HCT116 (cell line): ENCODE data around the gene MYEF2.

Source experiments
- ATF3 ChIP-seq: IDR thresholded peaks from 2 replicates; pipeline ENCODE4 v1.6.1; 2012
- CEBPB ChIP-seq: IDR thresholded peaks from 2 replicates; pipeline ENCODE4 v1.6.1; 2012; ENCODE audit warnings: low read depth
- EZH2 ChIP-seq: fragments of 200-600 bp; sonication (generic); IDR thresholded peaks from 2 replicates; pipeline ENCODE4 v1.6.1; 2017; ENCODE audit warnings: antibody characterized with exemption, mixed run types
- EZH2phosphoT487 ChIP-seq: fragments of 200-600 bp; IDR thresholded peaks from 2 replicates; pipeline ENCODE4 v1.6.1; 2018; ENCODE audit warnings: antibody characterized with exemption, borderline replicate concordance
- FOSL1 ChIP-seq: IDR thresholded peaks from 2 replicates; pipeline ENCODE4 v1.6.1; 2012; ENCODE audit warnings: low read depth
- POLR2A ChIP-seq: IDR thresholded peaks from 2 replicates; pipeline ENCODE4 v1.7.0; 2011; ENCODE audit warnings: borderline replicate concordance; ENCODE audit not compliant: insufficient read depth, insufficient read length; ENCODE audit errors: extremely low read depth
- POLR2AphosphoS5 ChIP-seq: IDR thresholded peaks from 2 replicates; pipeline ENCODE4 v1.6.1; 2011; ENCODE audit warnings: mild to moderate bottlenecking, low read depth, low read length, moderate library complexity
- TCF7L2 ChIP-seq: IDR thresholded peaks from 2 replicates; pipeline ENCODE4 v1.7.0; 2011; ENCODE audit warnings: borderline replicate concordance, inconsistent platforms; ENCODE audit not compliant: insufficient read depth, insufficient read length; ENCODE audit errors: extremely low read depth
- YY1 ChIP-seq: IDR thresholded peaks from 2 replicates; pipeline ENCODE4 v1.6.1; 2011; ENCODE audit warnings: low read length, low read depth, moderate library complexity, mild to moderate bottlenecking; ENCODE audit not compliant: insufficient replicate concordance; ENCODE audit errors: extremely low read depth
- TF ChIP-seq, protein P1 (sequence below), 3 experiments: fragments of 200-600 bp in 1 of 3; sonication (generic) in 1 of 3; IDR thresholded peaks in 2 of 3; conservative IDR thresholded peaks in 1 of 3; 2 replicates each; pipeline ENCODE4 v1.5.1; 2012 to 2017; ENCODE audit warnings: low read depth in 2 of 3, low read length in 2 of 3, antibody characterized with exemption in 1 of 3, borderline replicate concordance in 1 of 3, control low read depth in 1 of 3, mild to moderate bottlenecking in 1 of 3, mixed read lengths in 1 of 3, mixed run types in 1 of 3, moderate library complexity in 1 of 3; ENCODE audit not compliant: insufficient read depth in 1 of 3
- TF ChIP-seq, protein P2 (sequence below): IDR thresholded peaks from 2 replicates; pipeline ENCODE4 v1.6.1; 2012; ENCODE audit warnings: low read depth

DNA sequence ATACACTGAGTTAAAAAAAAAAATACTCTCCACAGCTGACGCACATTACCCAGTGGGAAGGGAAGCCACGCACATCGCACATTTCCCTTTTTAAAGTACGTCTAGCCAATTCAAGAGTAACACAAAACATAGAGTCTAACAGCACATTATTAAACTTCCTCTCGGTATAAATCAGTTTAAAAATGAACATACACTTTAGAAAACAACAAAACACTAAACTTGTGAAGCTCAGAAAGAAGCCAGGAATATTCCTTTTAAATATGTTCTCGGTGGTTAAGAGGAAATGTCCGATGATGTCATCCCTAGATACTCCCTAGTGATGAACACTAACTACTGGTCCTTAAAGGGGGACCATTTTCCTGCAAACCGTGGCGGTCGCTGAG lies 721 bp downstream of the MYEF2 start:
- TF ChIP-seq, protein P1, sequence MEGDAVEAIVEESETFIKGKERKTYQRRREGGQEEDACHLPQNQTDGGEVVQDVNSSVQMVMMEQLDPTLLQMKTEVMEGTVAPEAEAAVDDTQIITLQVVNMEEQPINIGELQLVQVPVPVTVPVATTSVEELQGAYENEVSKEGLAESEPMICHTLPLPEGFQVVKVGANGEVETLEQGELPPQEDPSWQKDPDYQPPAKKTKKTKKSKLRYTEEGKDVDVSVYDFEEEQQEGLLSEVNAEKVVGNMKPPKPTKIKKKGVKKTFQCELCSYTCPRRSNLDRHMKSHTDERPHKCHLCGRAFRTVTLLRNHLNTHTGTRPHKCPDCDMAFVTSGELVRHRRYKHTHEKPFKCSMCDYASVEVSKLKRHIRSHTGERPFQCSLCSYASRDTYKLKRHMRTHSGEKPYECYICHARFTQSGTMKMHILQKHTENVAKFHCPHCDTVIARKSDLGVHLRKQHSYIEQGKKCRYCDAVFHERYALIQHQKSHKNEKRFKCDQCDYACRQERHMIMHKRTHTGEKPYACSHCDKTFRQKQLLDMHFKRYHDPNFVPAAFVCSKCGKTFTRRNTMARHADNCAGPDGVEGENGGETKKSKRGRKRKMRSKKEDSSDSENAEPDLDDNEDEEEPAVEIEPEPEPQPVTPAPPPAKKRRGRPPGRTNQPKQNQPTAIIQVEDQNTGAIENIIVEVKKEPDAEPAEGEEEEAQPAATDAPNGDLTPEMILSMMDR (IDR thresholded peaks at IDR 0.05 in 2 of 3, conservative IDR thresholded peaks at IDR 0.05 in 1 of 3; ENCODE audit: borderline replicate concordance in 1 of 3, insufficient read depth in 1 of 3, low read depth in 2 of 3, low read length in 2 of 3) = no peak
- TF ChIP-seq POLR2A = no peak
- no peak for TF ChIP-seq ATF3
- no peak for TF ChIP-seq YY1
- TF ChIP-seq POLR2AphosphoS5 = no peak
- TF ChIP-seq CEBPB = no peak
- TF ChIP-seq EZH2phosphoT487 = no peak
- TF ChIP-seq EZH2 = no peak
- no peak for TF ChIP-seq FOSL1
- no peak for TF ChIP-seq TCF7L2
- TF ChIP-seq, protein P2, sequence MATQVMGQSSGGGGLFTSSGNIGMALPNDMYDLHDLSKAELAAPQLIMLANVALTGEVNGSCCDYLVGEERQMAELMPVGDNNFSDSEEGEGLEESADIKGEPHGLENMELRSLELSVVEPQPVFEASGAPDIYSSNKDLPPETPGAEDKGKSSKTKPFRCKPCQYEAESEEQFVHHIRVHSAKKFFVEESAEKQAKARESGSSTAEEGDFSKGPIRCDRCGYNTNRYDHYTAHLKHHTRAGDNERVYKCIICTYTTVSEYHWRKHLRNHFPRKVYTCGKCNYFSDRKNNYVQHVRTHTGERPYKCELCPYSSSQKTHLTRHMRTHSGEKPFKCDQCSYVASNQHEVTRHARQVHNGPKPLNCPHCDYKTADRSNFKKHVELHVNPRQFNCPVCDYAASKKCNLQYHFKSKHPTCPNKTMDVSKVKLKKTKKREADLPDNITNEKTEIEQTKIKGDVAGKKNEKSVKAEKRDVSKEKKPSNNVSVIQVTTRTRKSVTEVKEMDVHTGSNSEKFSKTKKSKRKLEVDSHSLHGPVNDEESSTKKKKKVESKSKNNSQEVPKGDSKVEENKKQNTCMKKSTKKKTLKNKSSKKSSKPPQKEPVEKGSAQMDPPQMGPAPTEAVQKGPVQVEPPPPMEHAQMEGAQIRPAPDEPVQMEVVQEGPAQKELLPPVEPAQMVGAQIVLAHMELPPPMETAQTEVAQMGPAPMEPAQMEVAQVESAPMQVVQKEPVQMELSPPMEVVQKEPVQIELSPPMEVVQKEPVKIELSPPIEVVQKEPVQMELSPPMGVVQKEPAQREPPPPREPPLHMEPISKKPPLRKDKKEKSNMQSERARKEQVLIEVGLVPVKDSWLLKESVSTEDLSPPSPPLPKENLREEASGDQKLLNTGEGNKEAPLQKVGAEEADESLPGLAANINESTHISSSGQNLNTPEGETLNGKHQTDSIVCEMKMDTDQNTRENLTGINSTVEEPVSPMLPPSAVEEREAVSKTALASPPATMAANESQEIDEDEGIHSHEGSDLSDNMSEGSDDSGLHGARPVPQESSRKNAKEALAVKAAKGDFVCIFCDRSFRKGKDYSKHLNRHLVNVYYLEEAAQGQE = no peak
